Smooth muscle cell of the umbilical artery (primary cell): ENCODE measurements around the gene SERINC1. TPM values are rescaled to one million over a fixed set of nuclear protein-coding genes. Genes with fewer than 3 reads are reported as not detected.

Source experiments
- total RNA-seq: library from RNA; depleted of rRNA; stranded (reverse); fragments of >200 nt; gene quantifications from 2 replicates; pipeline ENCODE4 v1.2.3, GENCODE V29; 2014

The SERINC1 gene
- 255 and 328 TPM in 2 replicates for total RNA-seq

DNA sequence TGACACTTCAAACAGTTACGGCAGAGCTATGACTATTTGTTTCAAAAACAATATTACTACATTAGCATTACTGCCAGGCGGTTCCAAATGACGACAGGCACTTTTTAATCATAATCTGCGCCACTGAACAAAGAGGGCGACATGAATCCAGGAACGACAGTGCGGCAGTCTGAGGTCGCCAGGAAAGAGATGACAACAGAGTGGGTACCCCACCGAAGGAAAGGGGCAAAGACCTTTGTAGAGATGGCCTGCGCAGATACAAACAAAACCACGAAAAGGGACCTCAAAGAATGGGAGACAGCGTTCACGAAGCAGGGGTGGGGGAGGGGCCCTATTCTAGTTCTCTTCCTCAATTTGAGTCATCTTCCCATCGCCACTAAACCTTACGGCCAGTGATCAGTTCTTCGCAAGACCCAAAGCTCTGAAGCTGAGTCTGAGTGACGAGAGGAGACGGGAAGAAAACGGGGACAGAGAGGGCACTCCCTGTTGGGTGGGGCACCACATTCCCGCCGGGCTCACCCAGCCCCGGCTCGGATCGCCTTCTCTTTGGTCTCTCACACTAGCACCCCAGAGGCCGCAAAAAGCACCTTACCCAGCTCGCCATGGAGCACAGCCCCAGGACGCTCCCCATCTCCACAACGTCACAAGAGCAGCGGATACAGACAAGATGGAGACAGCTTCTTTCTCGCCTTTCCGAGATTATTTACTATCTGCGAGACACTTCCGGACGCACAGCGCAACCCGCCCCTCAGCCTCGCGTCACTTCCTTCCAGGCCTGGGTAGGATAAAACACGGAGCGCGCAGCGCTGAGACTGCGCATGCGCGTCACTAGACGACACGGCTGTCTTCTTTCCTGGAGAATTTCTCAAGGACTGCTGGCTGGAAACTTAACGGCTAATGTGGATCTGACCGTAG, at the start of gene SERINC1:
Gene SERINC1, minus strand, starts transcription at position 701 of the 915 bp plus-strand sequence. Its CDS starts 70 bp downstream, at position 631.

DNA sequence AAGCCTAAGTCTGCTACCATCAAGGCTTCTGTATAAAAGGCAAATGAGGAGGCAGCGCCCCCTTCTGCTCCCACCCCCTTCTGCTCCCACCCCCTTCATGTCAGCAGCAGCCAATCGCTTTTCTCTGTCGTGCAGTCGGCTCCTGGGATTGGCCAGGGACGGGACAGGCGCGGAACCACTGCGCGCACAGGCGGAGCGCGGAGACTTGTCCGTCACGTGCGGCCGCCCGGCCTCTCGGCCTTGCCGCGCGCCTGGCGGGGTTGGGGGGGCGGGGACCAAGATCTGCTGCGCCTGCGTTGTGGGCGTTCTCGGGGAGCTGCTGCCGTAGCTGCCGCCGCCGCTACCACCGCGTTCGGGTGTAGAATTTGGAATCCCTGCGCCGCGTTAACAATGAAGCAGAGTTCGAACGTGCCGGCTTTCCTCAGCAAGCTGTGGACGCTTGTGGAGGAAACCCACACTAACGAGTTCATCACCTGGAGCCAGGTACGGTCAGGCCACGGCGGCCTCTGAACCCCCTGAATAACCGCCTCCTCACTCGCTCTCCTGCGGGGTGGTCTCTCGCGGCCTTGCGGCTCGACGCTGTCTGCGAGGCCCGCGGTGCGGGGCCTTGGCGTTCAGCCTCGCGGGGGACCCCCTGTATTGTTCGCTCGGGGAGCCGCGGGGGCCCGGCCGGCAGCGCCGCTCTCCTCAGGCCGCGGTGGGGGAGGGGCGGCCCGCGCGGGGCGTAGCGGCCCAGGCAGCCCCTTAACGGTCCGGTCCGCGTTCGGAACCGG, 72.1 kb downstream of the SERINC1 start, which contains the start of gene HSF2:
Gene HSF2, plus strand, starts transcription at position 305 of the 773 bp plus-strand sequence. Its CDS starts 86 bp downstream, at position 391.

Other genes with a start within 250 kb of the SERINC1 start
- 22.1 and 23.5 TPM in 2 replicates for gene HSF2, start 72.2 kb downstream of the SERINC1 start, total RNA-seq
- 1.6 and 5.9 TPM in 2 replicates for gene PKIB, start 138.6 kb upstream of the SERINC1 start, total RNA-seq